ENCODE data around the gene TMEM54.

Gene TMEM54

GRCh38 chr1:32900956-32901822 is at the start of gene TMEM54:
TSS of gene TMEM54 (minus strand) at chr1:32901389. CDS start at chr1:32901238, 151 bp downstream.
- Histone ChIP-seq H3K9me3 (ENCODE audit: control insufficient read depth, low read length) (no peaks in the 10 kb centered on the region), H3K4me1 (ENCODE audit: control insufficient read depth, insufficient read depth, low read length) (no peaks in the 10 kb centered on the region), H3K9ac (ENCODE audit: low read length) (peak within 1 kb of the TSS; percentile 78), H3K4me3 (ENCODE audit: low read length) (peak within 1 kb of the TSS; percentile 76), H3K36me3 (ENCODE audit: control insufficient read depth, insufficient read depth, low read length, severe bottlenecking) (no peaks in the 10 kb centered on the region), H3K27me3 (replicated peaks; ENCODE audit: control insufficient read depth, insufficient read depth, low read length) (no peaks in the 10 kb centered on the region)
- DNase-seq (ENCODE audit: low read depth), result peak; percentile 83

- DNase-seq (ENCODE audit: low read depth), result no peak
- Histone ChIP-seq H3K9ac (ENCODE audit: low read length) (no peak overlapping the region), H3K9me3 (ENCODE audit: control insufficient read depth, low read length) (no peaks in the 10 kb centered on the region), H3K27me3 (replicated peaks; ENCODE audit: control insufficient read depth, insufficient read depth, low read length) (no peaks in the 10 kb centered on the region), H3K4me1 (ENCODE audit: control insufficient read depth, insufficient read depth, low read length) (peaks cover 23% of the 10 kb centered on the region), H3K36me3 (ENCODE audit: control insufficient read depth, insufficient read depth, low read length, severe bottlenecking) (peaks cover 22% of the 10 kb centered on the region), H3K4me3 (ENCODE audit: low read length) (no peak overlapping the region)
These were observed 48.3 kb upstream of the TMEM54 start for GRCh38 chr1:32949519-32949918.

- no peak for DNase-seq (ENCODE audit: low read depth)
These were observed 47.7 kb upstream of the TMEM54 start for GRCh38 chr1:32948905-32949304.

GRCh38 chr1:32948390-32948722 is 47.2 kb upstream of the TMEM54 start:
- DNase-seq (ENCODE audit: low read depth), result no peak
- Histone ChIP-seq H3K4me3 (ENCODE audit: low read length) (no peak overlapping the region), H3K4me1 (ENCODE audit: control insufficient read depth, insufficient read depth, low read length) (peaks cover 20% of the 10 kb centered on the region), H3K27me3 (replicated peaks; ENCODE audit: control insufficient read depth, insufficient read depth, low read length) (no peaks in the 10 kb centered on the region), H3K9me3 (ENCODE audit: control insufficient read depth, low read length) (no peaks in the 10 kb centered on the region), H3K9ac (ENCODE audit: low read length) (no peak overlapping the region), H3K36me3 (ENCODE audit: control insufficient read depth, insufficient read depth, low read length, severe bottlenecking) (peaks cover 33% of the 10 kb centered on the region)

More at GRCh38 chr1:32948905-32949304, 47.7 kb upstream of the TMEM54 start:
- Histone ChIP-seq H3K9ac (ENCODE audit: low read length) (no peak overlapping the region), H3K4me3 (ENCODE audit: low read length) (no peak overlapping the region), H3K4me1 (ENCODE audit: control insufficient read depth, insufficient read depth, low read length) (peaks cover 23% of the 10 kb centered on the region), H3K27me3 (replicated peaks; ENCODE audit: control insufficient read depth, insufficient read depth, low read length) (no peaks in the 10 kb centered on the region), H3K9me3 (ENCODE audit: control insufficient read depth, low read length) (no peaks in the 10 kb centered on the region), H3K36me3 (ENCODE audit: control insufficient read depth, insufficient read depth, low read length, severe bottlenecking) (peaks cover 28% of the 10 kb centered on the region)

- peaks cover 33% of the 10 kb centered on the region for H3K36me3 ChIP-seq (ENCODE audit: control insufficient read depth, insufficient read depth, low read length, severe bottlenecking)
- H3K9me3 ChIP-seq (ENCODE audit: control insufficient read depth, low read length), result no peaks in the 10 kb centered on the region
These were observed 46.6 kb upstream of the TMEM54 start for GRCh38 chr1:32947669-32948389.

GRCh38 chr1:32946413-32946812 is 45.2 kb upstream of the TMEM54 start:
- no peak overlapping the region for H3K4me3 ChIP-seq (ENCODE audit: low read length)
- peaks cover 21% of the 10 kb centered on the region for H3K4me1 ChIP-seq (ENCODE audit: control insufficient read depth, insufficient read depth, low read length)
- H3K36me3 ChIP-seq (ENCODE audit: control insufficient read depth, insufficient read depth, low read length, severe bottlenecking), result peaks cover 38% of the 10 kb centered on the region
- no peak for DNase-seq (ENCODE audit: low read depth)
- no peaks in the 10 kb centered on the region for H3K27me3 ChIP-seq (replicated peaks; ENCODE audit: control insufficient read depth, insufficient read depth, low read length)
- H3K9me3 ChIP-seq (ENCODE audit: control insufficient read depth, low read length), result no peaks in the 10 kb centered on the region
- no peak overlapping the region for H3K9ac ChIP-seq (ENCODE audit: low read length)

More at GRCh38 chr1:32947669-32948389, 46.6 kb upstream of the TMEM54 start:
- H3K27me3 ChIP-seq (replicated peaks; ENCODE audit: control insufficient read depth, insufficient read depth, low read length), result no peaks in the 10 kb centered on the region
- no peak overlapping the region for H3K4me3 ChIP-seq (ENCODE audit: low read length)
- no peak overlapping the region for H3K9ac ChIP-seq (ENCODE audit: low read length)
- no peak for DNase-seq (ENCODE audit: low read depth)
- H3K4me1 ChIP-seq (ENCODE audit: control insufficient read depth, insufficient read depth, low read length), result peaks cover 20% of the 10 kb centered on the region

GRCh38 chr1:32944180-32944579 is 43.0 kb upstream of the TMEM54 start:
- Histone ChIP-seq H3K9me3 (ENCODE audit: control insufficient read depth, low read length) (no peaks in the 10 kb centered on the region), H3K4me1 (ENCODE audit: control insufficient read depth, insufficient read depth, low read length) (peaks cover 36% of the 10 kb centered on the region), H3K9ac (ENCODE audit: low read length) (no peak overlapping the region), H3K27me3 (replicated peaks; ENCODE audit: control insufficient read depth, insufficient read depth, low read length) (no peaks in the 10 kb centered on the region), H3K4me3 (ENCODE audit: low read length) (no peak overlapping the region), H3K36me3 (ENCODE audit: control insufficient read depth, insufficient read depth, low read length, severe bottlenecking) (peaks cover 38% of the 10 kb centered on the region)
- no peak for DNase-seq (ENCODE audit: low read depth)

- Histone ChIP-seq H3K9ac (ENCODE audit: low read length) (peak overlapping the region; percentile 28), H3K9me3 (ENCODE audit: control insufficient read depth, low read length) (no peaks in the 10 kb centered on the region), H3K36me3 (ENCODE audit: control insufficient read depth, insufficient read depth, low read length, severe bottlenecking) (peaks cover 37% of the 10 kb centered on the region), H3K4me1 (ENCODE audit: control insufficient read depth, insufficient read depth, low read length) (peaks cover 24% of the 10 kb centered on the region), H3K27me3 (replicated peaks; ENCODE audit: control insufficient read depth, insufficient read depth, low read length) (no peaks in the 10 kb centered on the region), H3K4me3 (ENCODE audit: low read length) (no peak overlapping the region)
- peak; percentile 80 for DNase-seq (ENCODE audit: low read depth)
These were observed 38.6 kb upstream of the TMEM54 start for GRCh38 chr1:32939655-32940371.

GRCh38 chr1:32937061-32937460 is 35.9 kb upstream of the TMEM54 start:
- no peaks in the 10 kb centered on the region for H3K27me3 ChIP-seq (replicated peaks; ENCODE audit: control insufficient read depth, insufficient read depth, low read length)
- DNase-seq (ENCODE audit: low read depth), result no peak
- H3K9ac ChIP-seq (ENCODE audit: low read length), result no peak overlapping the region
- H3K4me1 ChIP-seq (ENCODE audit: control insufficient read depth, insufficient read depth, low read length), result peaks cover 30% of the 10 kb centered on the region
- H3K4me3 ChIP-seq (ENCODE audit: low read length), result no peak overlapping the region
- H3K36me3 ChIP-seq (ENCODE audit: control insufficient read depth, insufficient read depth, low read length, severe bottlenecking), result peaks cover 20% of the 10 kb centered on the region
- H3K9me3 ChIP-seq (ENCODE audit: control insufficient read depth, low read length), result no peaks in the 10 kb centered on the region

- Histone ChIP-seq H3K4me1 (ENCODE audit: control insufficient read depth, insufficient read depth, low read length) (peaks cover 15% of the 10 kb centered on the region), H3K4me3 (ENCODE audit: low read length) (no peak overlapping the region), H3K27me3 (replicated peaks; ENCODE audit: control insufficient read depth, insufficient read depth, low read length) (no peaks in the 10 kb centered on the region), H3K36me3 (ENCODE audit: control insufficient read depth, insufficient read depth, low read length, severe bottlenecking) (peaks cover 20% of the 10 kb centered on the region), H3K9me3 (ENCODE audit: control insufficient read depth, low read length) (no peaks in the 10 kb centered on the region), H3K9ac (ENCODE audit: low read length) (no peak overlapping the region)
- no peak for DNase-seq (ENCODE audit: low read depth)
These were observed 33.3 kb upstream of the TMEM54 start for GRCh38 chr1:32934535-32934934.

GRCh38 chr1:32933742-32934322 is 32.6 kb upstream of the TMEM54 start:
- Histone ChIP-seq H3K27me3 (replicated peaks; ENCODE audit: control insufficient read depth, insufficient read depth, low read length) (peaks cover 3% of the 10 kb centered on the region), H3K9me3 (ENCODE audit: control insufficient read depth, low read length) (no peaks in the 10 kb centered on the region), H3K9ac (ENCODE audit: low read length) (peak overlapping the region; percentile 34), H3K4me1 (ENCODE audit: control insufficient read depth, insufficient read depth, low read length) (peaks cover 8% of the 10 kb centered on the region), H3K4me3 (ENCODE audit: low read length) (no peak overlapping the region), H3K36me3 (ENCODE audit: control insufficient read depth, insufficient read depth, low read length, severe bottlenecking) (peaks cover 20% of the 10 kb centered on the region)
- DNase-seq (ENCODE audit: low read depth), result peak; percentile 25

All from adipocyte (in vitro differentiated cells).